ENCODE results near the gene RBMX.

RBMX gene

GRCh38 chrX:136828830-136829229 is 51.7 kb downstream of the RBMX start:
- no peak for DNase-seq

GRCh38 chrX:136827026-136827425 is 53.5 kb downstream of the RBMX start:
- no peak for DNase-seq

- no peak for DNase-seq
Measured at GRCh38 chrX:136825771-136826170, 54.8 kb downstream of the RBMX start.
